ENCODE results near the gene AREL1.

- TF ChIP-seq POLR2AphosphoS5 (IDR thresholded peaks at IDR 0.05) (no peak), POLR2A (IDR thresholded peaks at IDR 0.05) (no peak), CTCF (IDR thresholded peaks at IDR 0.05) (no peak)
Measured at GRCh38 chr14:74713395-74713735, 485 bp upstream of the AREL1 start.

Measured in breast epithelium (tissue), 3 donors.